SK-N-SH (cell line): ENCODE results near the gene FAM50B. TPM values are rescaled to one million over a fixed set of nuclear protein-coding genes. Genes with fewer than 3 reads are reported as not detected.

ENCODE experiments used
- CTCF ChIA-PET: fragments of 300-600, 350-600 bp; formaldehyde crosslinking; extraction: SDS; loops from one replicate; lab custom pipeline; 2021; lab: Yijun Ruan, JAX
- POLR2A ChIA-PET: fragments of 350-600 bp; sonication (Branson Sonifier 250); formaldehyde crosslinking; extraction: SDS; loops from one replicate; lab custom pipeline; 2020; ENCODE audit warnings: antibody characterized with exemption, inconsistent platforms; lab: Yijun Ruan, JAX
- DNase-seq: peaks from one replicate; pipeline ENCODE4 v3.0.0; 2012
- H2AFZ ChIP-seq: fragments of 200-600 bp; sonication (generic); 2 replicates; pipeline ENCODE4 v1.8.1; 2016; ENCODE audit warnings: antibody characterized with exemption, mild to moderate bottlenecking, low read depth
- H3F3A ChIP-seq: fragments of 200-600 bp; sonication (generic); replicated peaks from 2 replicates; pipeline ENCODE3; 2016; ENCODE audit warnings: antibody characterized with exemption, mild to moderate bottlenecking; ENCODE audit not compliant: insufficient read depth
- H3K27ac ChIP-seq, 2 experiments: fragments of 200-500 bp in 1 of 2; fragments of 200-600 bp in 1 of 2; sonication (Bioruptor generic) in 1 of 2; sonication (generic), shearing (Covaris generic) in 1 of 2; 2 replicates each; pipeline versions ENCODE4 v1.5.1 to v1.6.1; 2014 to 2016; ENCODE audit warnings: low read depth in 2 of 2, inconsistent platforms in 1 of 2, low read length in 1 of 2, mild to moderate bottlenecking in 1 of 2, mixed read lengths in 1 of 2
- H3K27me3 ChIP-seq: fragments of 200-600 bp; sonication (generic), shearing (Covaris generic); 2 replicates; pipeline ENCODE4 v1.6.1; 2016; ENCODE audit warnings: mixed run types; ENCODE audit not compliant: insufficient read depth
- H3K36me3 ChIP-seq, 2 experiments: fragments of 200-500 bp in 1 of 2; fragments of 200-600 bp in 1 of 2; sonication (Bioruptor generic) in 1 of 2; sonication (generic) in 1 of 2; replicated peaks in 1 of 2; 2 replicates each; pipeline versions ENCODE3 to v1.5.1; 2014 to 2016; ENCODE audit warnings: low read length in 1 of 2, mild to moderate bottlenecking in 1 of 2; ENCODE audit not compliant: insufficient read depth in 2 of 2, control insufficient read depth in 1 of 2
- H3K4me1 ChIP-seq, 2 experiments: fragments of 200-500 bp in 1 of 2; fragments of 200-600 bp in 1 of 2; sonication (Bioruptor generic) in 1 of 2; sonication (generic), shearing (Covaris generic) in 1 of 2; 2 replicates each; pipeline versions ENCODE4 v1.5.1 to v1.6.1; 2014 to 2016; ENCODE audit warnings: low read depth in 1 of 2, low read length in 1 of 2, mixed run types in 1 of 2; ENCODE audit not compliant: insufficient read depth in 2 of 2, control insufficient read depth in 1 of 2
- H3K4me2 ChIP-seq: fragments of 200-600 bp; sonication (generic), shearing (Covaris generic); 2 replicates; pipeline ENCODE4 v1.6.1; 2017; ENCODE audit warnings: mixed run types
- H3K4me3 ChIP-seq, 2 experiments: fragments of 200-500 bp in 1 of 2; fragments of 200-600 bp in 1 of 2; sonication (Bioruptor generic) in 1 of 2; sonication (generic), shearing (Covaris generic) in 1 of 2; 2 replicates each; pipeline versions ENCODE4 v1.5.1 to v1.8.1; 2014 to 2016; ENCODE audit warnings: low read depth in 2 of 2, inconsistent platforms in 1 of 2, low read length in 1 of 2, mild to moderate bottlenecking in 1 of 2, mixed read lengths in 1 of 2, moderate library complexity in 1 of 2
- H3K79me2 ChIP-seq: fragments of 200-600 bp; sonication (generic); 2 replicates; pipeline ENCODE4 v1.8.1; 2017; ENCODE audit warnings: mild to moderate bottlenecking; ENCODE audit not compliant: insufficient read depth
- H3K9ac ChIP-seq: fragments of 200-600 bp; sonication (generic); 2 replicates; pipeline ENCODE4 v1.6.1; 2017; ENCODE audit warnings: mixed run types
- H3K9me2 ChIP-seq: fragments of 200-600 bp; sonication (generic); 2 replicates; pipeline ENCODE4 v1.6.1; 2017; ENCODE audit warnings: mixed run types
- H3K9me3 ChIP-seq: fragments of 200-600 bp; sonication (generic); 2 replicates; pipeline ENCODE4 v1.6.1; 2017; ENCODE audit warnings: mixed run types, mild to moderate bottlenecking, moderate library complexity
- H4K20me1 ChIP-seq: fragments of 200-600 bp; sonication (generic); 2 replicates; pipeline ENCODE4 v1.6.1; 2017; ENCODE audit warnings: mild to moderate bottlenecking, mixed run types; ENCODE audit not compliant: insufficient read depth
- FOXM1 ChIP-seq: IDR thresholded peaks from 2 replicates; pipeline ENCODE4 v1.4.0; 2012; ENCODE audit warnings: low read depth, mild to moderate bottlenecking
- IRF3 ChIP-seq: fragments of 150-350 bp; IDR thresholded peaks from 2 replicates; pipeline ENCODE4 v1.6.1; 2016; ENCODE audit warnings: mild to moderate bottlenecking, low read depth, low read length
- MAX ChIP-seq: IDR thresholded peaks from 2 replicates; pipeline ENCODE4 v1.4.0; 2012; ENCODE audit warnings: low read depth
- NFIC ChIP-seq: IDR thresholded peaks from 2 replicates; pipeline ENCODE4 v1.4.0; 2012; ENCODE audit warnings: borderline replicate concordance
- RCOR1 ChIP-seq: fragments of 150-350 bp; IDR thresholded peaks from 2 replicates; pipeline ENCODE4 v1.6.1; 2017; ENCODE audit warnings: antibody characterized with exemption, low read length
- REST ChIP-seq: IDR thresholded peaks from 2 replicates; pipeline ENCODE4 v1.6.1; 2012; ENCODE audit warnings: mild to moderate bottlenecking, low read depth, low read length, moderate library complexity
- SMC3 ChIP-seq: IDR thresholded peaks from 2 replicates; pipeline ENCODE4 v1.6.1; 2012; ENCODE audit warnings: low read depth, low read length, improper control_type of control experiment
- TCF12 ChIP-seq: IDR thresholded peaks from 2 replicates; pipeline ENCODE4 v1.4.0; 2012
- YY1 ChIP-seq: IDR thresholded peaks from 2 replicates; pipeline ENCODE4 v1.4.0; 2012; ENCODE audit warnings: low read depth, mild to moderate bottlenecking
- WGBS: methylation state at CpG from one replicate; pipeline ENCODE4 v1.1.6; 2017; ENCODE audit warnings: low lambda C conversion rate; 5-methylcytosine and 5-hydroxymethylcytosine counted together
- polyA plus RNA-seq, 3 experiments: library from polyadenylated mRNA; depleted of rRNA; stranded (reverse); fragments of >200 nt; gene quantifications; 2 replicates each; pipeline ENCODE4 v1.2.3, GENCODE V29; 2012

The FAM50B gene
- polyA plus RNA-seq, 1 of the 3 experiments (the other 2 are of a cell fraction): 13.8 TPM

- no peak for TF ChIP-seq REST
- TF ChIP-seq SMC3: no peak
Measured at GRCh38 chr6:3822747-3823445, 26.3 kb upstream of the FAM50B start (continued).

DNA sequence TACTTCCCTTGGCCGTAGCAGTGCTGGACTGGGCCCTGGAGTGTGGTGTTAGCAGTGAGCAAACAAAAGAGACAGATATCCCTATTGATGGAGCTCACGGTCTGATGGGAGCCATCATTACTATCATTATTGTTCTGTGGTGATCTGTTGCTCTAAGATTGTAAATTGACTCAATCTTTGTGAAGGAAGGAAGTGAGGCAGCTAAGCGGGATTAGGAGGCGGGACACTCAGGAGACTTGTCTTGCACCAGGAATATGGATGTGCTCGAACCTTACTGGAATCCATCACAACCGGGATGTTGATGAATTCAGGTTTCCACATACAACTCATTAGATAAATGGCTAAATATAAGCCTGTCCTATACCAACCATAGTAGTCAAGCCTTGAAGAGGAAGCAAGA lies 25.5 kb upstream of the FAM50B start:
- H3K9me3 ChIP-seq: no peaks in the 10 kb centered on the region
- DNase-seq: no peak
- WGBS: 100% methylated on average over 6 of the region's 6 CpGs
- peaks cover 15 to 22% of the 10 kb centered on the region in 2 experiments; a peak in 3 of 4 replicates for H3K4me1 ChIP-seq
- H4K20me1 ChIP-seq: no peaks in the 10 kb centered on the region
- no peaks in the 10 kb centered on the region for H3K79me2 ChIP-seq
- H3K4me2 ChIP-seq: no peak overlapping the region
- no peaks in the 10 kb centered on the region for H3K9me2 ChIP-seq
- peaks cover 28% of the 10 kb centered on the region for H3F3A ChIP-seq
- no peak overlapping the region for H3K27ac ChIP-seq
- no peak for TF ChIP-seq MAX
- TF ChIP-seq RCOR1: no peak
- TF ChIP-seq FOXM1: no peak
- TF ChIP-seq TCF12: no peak
- no peak for TF ChIP-seq YY1
- no peak for TF ChIP-seq IRF3
- no peak for TF ChIP-seq NFIC
- H3K4me3 ChIP-seq: no peak overlapping the region
- H3K36me3 ChIP-seq: no peaks in the 10 kb centered on the region
- no peak overlapping the region for H3K9ac ChIP-seq
- no peak overlapping the region for H2AFZ ChIP-seq
- no peaks in the 10 kb centered on the region for H3K27me3 ChIP-seq
- POLR2A ChIA-PET: no interaction called here
- CTCF ChIA-PET: interaction anchor here (2.0 kb wide), 1 partner anchor 25 kb away, joined by 8 read pairs; the partner anchor contains the start of gene FAM50B
